Astrocyte (in vitro differentiated cells and primary cell): ENCODE results near the gene CIB1. TPM values are rescaled to one million over a fixed set of nuclear protein-coding genes. Genes with fewer than 3 reads are reported as not detected.
"Not testable (repeated sequence)": the region's sequence is repeated elsewhere in the genome, so short reads cannot be mapped to it uniquely, and the experiment has no call there.

Experiments
- DNase-seq: peaks from one replicate; pipeline ENCODE4 v3.0.0-alpha.2; 2010; ENCODE audit warnings: low read depth
- FAIRE-seq: peaks from 2 replicates; lab custom pipeline; 2011; peaks lifted over from hg19 to GRCh38; lab: Jason Lieb, UNC
- H2AFZ ChIP-seq: 2 replicates; pipeline ENCODE4 v1.6.0; 2012; ENCODE audit warnings: low read depth, low read length, inconsistent platforms
- H3K27ac ChIP-seq: 2 replicates; pipeline ENCODE4 v1.5.1; 2011; ENCODE audit warnings: low read depth, low read length, inconsistent platforms
- H3K27me3 ChIP-seq: 2 replicates; pipeline ENCODE4 v1.6.0; 2011; ENCODE audit warnings: low read length, inconsistent platforms; ENCODE audit not compliant: insufficient read depth
- H3K36me3 ChIP-seq: 2 replicates; pipeline ENCODE4 v1.5.1; 2011; ENCODE audit warnings: low read length, inconsistent platforms; ENCODE audit not compliant: insufficient read depth
- H3K4me1 ChIP-seq: 2 replicates; pipeline ENCODE4 v1.5.1; 2011; ENCODE audit warnings: low read length, inconsistent platforms; ENCODE audit not compliant: insufficient read depth
- H3K4me2 ChIP-seq: 2 replicates; pipeline ENCODE4 v1.6.0; 2012; ENCODE audit warnings: low read length, inconsistent platforms
- H3K4me3 ChIP-seq: 2 replicates; pipeline ENCODE4 v1.5.1; 2011; ENCODE audit warnings: low read depth, mild to moderate bottlenecking, low read length, inconsistent platforms; ENCODE audit not compliant: insufficient read depth
- H3K79me2 ChIP-seq: 2 replicates; pipeline ENCODE4 v1.6.0; 2012; ENCODE audit warnings: mild to moderate bottlenecking, low read length, inconsistent platforms; ENCODE audit not compliant: insufficient read depth
- H3K9ac ChIP-seq: 2 replicates; pipeline ENCODE4 v1.6.0; 2012; ENCODE audit warnings: mild to moderate bottlenecking, low read length, inconsistent platforms
- H3K9me3 ChIP-seq: 2 replicates; pipeline ENCODE4 v1.5.1; 2012; ENCODE audit warnings: low read depth, mild to moderate bottlenecking, low read length, inconsistent platforms; ENCODE audit not compliant: insufficient read depth
- H4K20me1 ChIP-seq: 2 replicates; pipeline ENCODE4 v1.6.0; 2012; ENCODE audit warnings: low read length, inconsistent platforms; ENCODE audit not compliant: insufficient read depth
- H3K27ac Mint-ChIP-seq: one replicate; pipeline ENCODE4 v1.8.0; 2021; ENCODE audit warnings: mild to moderate bottlenecking, mixed read lengths; ENCODE audit not compliant: unreplicated experiment
- H3K27me3 Mint-ChIP-seq: one replicate; pipeline ENCODE4 v1.8.0; 2021; ENCODE audit warnings: low read depth, mixed read lengths; ENCODE audit not compliant: unreplicated experiment
- H3K36me3 Mint-ChIP-seq: one replicate; pipeline ENCODE4 v1.8.0; 2021; ENCODE audit warnings: low read depth, mixed read lengths; ENCODE audit not compliant: unreplicated experiment
- H3K4me1 Mint-ChIP-seq: one replicate; pipeline ENCODE4 v1.8.0; 2021; ENCODE audit warnings: low read depth, mixed read lengths; ENCODE audit not compliant: unreplicated experiment
- H3K4me3 Mint-ChIP-seq: one replicate; pipeline ENCODE4 v1.8.0; 2021; ENCODE audit warnings: mild to moderate bottlenecking, moderate library complexity, mixed read lengths; ENCODE audit not compliant: unreplicated experiment
- H3K9me3 Mint-ChIP-seq: one replicate; pipeline ENCODE4 v1.8.0; 2021; ENCODE audit warnings: mild to moderate bottlenecking, mixed read lengths; ENCODE audit not compliant: unreplicated experiment
- CTCF ChIP-seq: IDR thresholded peaks from 2 replicates; pipeline ENCODE4 v1.5.1; 2011; ENCODE audit warnings: low read depth, mild to moderate bottlenecking, inconsistent platforms, low read length, moderate library complexity; ENCODE audit not compliant: insufficient read depth
- EZH2 ChIP-seq: IDR thresholded peaks from 2 replicates; pipeline ENCODE4 v1.6.1; 2012; ENCODE audit warnings: mild to moderate bottlenecking, low read length, inconsistent platforms; ENCODE audit not compliant: insufficient read depth
- total RNA-seq: library from RNA; stranded (reverse); gene quantifications from 2 replicates; pipeline ENCODE4 v1.2.1, GENCODE V29; 2021

The CIB1 gene
- total RNA-seq, 1 donor from 2014 or later = 49.6 TPM

- no peaks in the 10 kb centered on the region for H3K79me2 ChIP-seq
- TF ChIP-seq CTCF = no peak
- TF ChIP-seq EZH2 = no peak
- DNase-seq (no peak), FAIRE-seq (no peak)
- H3K4me3 ChIP-seq = no peak overlapping the region
- Mint-ChIP-seq H3K27ac (no peak overlapping the region), H3K36me3 (no peaks in the 10 kb centered on the region), H3K4me3 (no peak overlapping the region), H3K9me3 (no peaks in the 10 kb centered on the region), H3K27me3 (peaks cover 15% of the 10 kb centered on the region), H3K4me1 (no peaks in the 10 kb centered on the region)
- no peaks in the 10 kb centered on the region for H3K27me3 ChIP-seq
- H3K4me2 ChIP-seq = no peak overlapping the region
- no peaks in the 10 kb centered on the region for H3K9me3 ChIP-seq
- H2AFZ ChIP-seq = no peak overlapping the region
- no peaks in the 10 kb centered on the region for H3K36me3 ChIP-seq
- H4K20me1 ChIP-seq = no peaks in the 10 kb centered on the region
- H3K4me1 ChIP-seq = peaks cover 5% of the 10 kb centered on the region
- no peak overlapping the region for H3K9ac ChIP-seq
- no peak overlapping the region for H3K27ac ChIP-seq
Measured at GRCh38 chr15:90188914-90189748, 44.6 kb downstream of the CIB1 start.

- FAIRE-seq, H3K27ac ChIP-seq, H2AFZ ChIP-seq, H3K9me3 Mint-ChIP-seq, H4K20me1 ChIP-seq, H3K9me3 ChIP-seq, H3K27me3 ChIP-seq, H3K36me3 Mint-ChIP-seq, H3K4me2 ChIP-seq, H3K36me3 ChIP-seq, H3K9ac ChIP-seq, H3K79me2 ChIP-seq, H3K27ac Mint-ChIP-seq, H3K4me1 Mint-ChIP-seq, H3K4me3 Mint-ChIP-seq, H3K4me1 ChIP-seq, H3K4me3 ChIP-seq, DNase-seq: not testable (repeated sequence)
- peaks cover 15% of the 10 kb centered on the region for H3K27me3 Mint-ChIP-seq
Measured at GRCh38 chr15:90188065-90188464, 45.7 kb downstream of the CIB1 start.

GRCh38 chr15:90187257-90187868, 46.4 kb downstream of the CIB1 start:
- Histone ChIP-seq H3K4me2 (no peak overlapping the region), H3K79me2 (no peaks in the 10 kb centered on the region), H4K20me1 (no peaks in the 10 kb centered on the region), H3K27ac (no peak overlapping the region), H3K4me1 (peaks cover 6% of the 10 kb centered on the region), H3K4me3 (no peak overlapping the region), H3K9me3 (no peaks in the 10 kb centered on the region), H3K36me3 (no peaks in the 10 kb centered on the region), H3K9ac (no peak overlapping the region), H2AFZ (no peak overlapping the region), H3K27me3 (no peaks in the 10 kb centered on the region)
- Mint-ChIP-seq H3K27me3 (peaks cover 15% of the 10 kb centered on the region), H3K36me3 (no peaks in the 10 kb centered on the region), H3K4me3 (no peak overlapping the region), H3K4me1 (no peaks in the 10 kb centered on the region), H3K9me3 (no peaks in the 10 kb centered on the region), H3K27ac (no peak overlapping the region)
- DNase-seq (no peak), FAIRE-seq (no peak)
- TF ChIP-seq EZH2 (no peak), CTCF (no peak)
